ENCODE data around the gene FAXC. TPM values are rescaled to one million over a fixed set of nuclear protein-coding genes. Genes with fewer than 3 reads are reported as not detected.
"Not testable (repeated sequence)": the region's sequence is repeated elsewhere in the genome, so short reads cannot be mapped to it uniquely, and the experiment has no call there.

Gene FAXC
- total RNA-seq, 3 donors from 2014 or later = 1.0 to 25.8 (median 2.0) TPM

DNA sequence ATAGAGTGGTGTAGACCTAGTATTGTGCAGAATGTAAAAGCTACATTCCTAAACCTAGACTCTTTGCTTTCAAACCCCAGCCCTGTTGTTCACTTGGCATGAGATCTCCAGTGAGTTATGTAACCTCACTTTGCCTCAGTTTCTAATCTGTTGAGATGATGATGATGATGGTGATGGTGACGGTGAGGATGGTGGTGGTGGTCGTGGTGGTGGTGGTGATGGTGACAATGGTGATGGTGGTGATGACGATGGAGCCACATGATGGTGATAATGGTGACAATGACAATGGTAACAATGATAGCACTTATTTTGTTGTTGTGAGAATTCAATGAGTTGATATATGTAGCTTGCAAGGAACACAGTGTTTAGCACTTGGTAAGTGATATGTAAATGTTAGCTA, 80.3 kb downstream of the FAXC start:
- intact Hi-C loops (cut with DNase I, micrococcal nuclease) = no loop called here
- no peaks in the 10 kb centered on the region for H3K36me3 ChIP-seq (ENCODE audit: low read depth)
- H3K9me3 ChIP-seq = no peaks in the 10 kb centered on the region
- H3K4me1 ChIP-seq (ENCODE audit: low read depth) = no peaks in the 10 kb centered on the region
- no peak for ATAC-seq
- TF ChIP-seq, protein P1, sequence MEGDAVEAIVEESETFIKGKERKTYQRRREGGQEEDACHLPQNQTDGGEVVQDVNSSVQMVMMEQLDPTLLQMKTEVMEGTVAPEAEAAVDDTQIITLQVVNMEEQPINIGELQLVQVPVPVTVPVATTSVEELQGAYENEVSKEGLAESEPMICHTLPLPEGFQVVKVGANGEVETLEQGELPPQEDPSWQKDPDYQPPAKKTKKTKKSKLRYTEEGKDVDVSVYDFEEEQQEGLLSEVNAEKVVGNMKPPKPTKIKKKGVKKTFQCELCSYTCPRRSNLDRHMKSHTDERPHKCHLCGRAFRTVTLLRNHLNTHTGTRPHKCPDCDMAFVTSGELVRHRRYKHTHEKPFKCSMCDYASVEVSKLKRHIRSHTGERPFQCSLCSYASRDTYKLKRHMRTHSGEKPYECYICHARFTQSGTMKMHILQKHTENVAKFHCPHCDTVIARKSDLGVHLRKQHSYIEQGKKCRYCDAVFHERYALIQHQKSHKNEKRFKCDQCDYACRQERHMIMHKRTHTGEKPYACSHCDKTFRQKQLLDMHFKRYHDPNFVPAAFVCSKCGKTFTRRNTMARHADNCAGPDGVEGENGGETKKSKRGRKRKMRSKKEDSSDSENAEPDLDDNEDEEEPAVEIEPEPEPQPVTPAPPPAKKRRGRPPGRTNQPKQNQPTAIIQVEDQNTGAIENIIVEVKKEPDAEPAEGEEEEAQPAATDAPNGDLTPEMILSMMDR (IDR thresholded peaks at IDR 0.05) = no peak
- H3K4me3 ChIP-seq = no peak overlapping the region
- DNase-seq = no peak

DNA sequence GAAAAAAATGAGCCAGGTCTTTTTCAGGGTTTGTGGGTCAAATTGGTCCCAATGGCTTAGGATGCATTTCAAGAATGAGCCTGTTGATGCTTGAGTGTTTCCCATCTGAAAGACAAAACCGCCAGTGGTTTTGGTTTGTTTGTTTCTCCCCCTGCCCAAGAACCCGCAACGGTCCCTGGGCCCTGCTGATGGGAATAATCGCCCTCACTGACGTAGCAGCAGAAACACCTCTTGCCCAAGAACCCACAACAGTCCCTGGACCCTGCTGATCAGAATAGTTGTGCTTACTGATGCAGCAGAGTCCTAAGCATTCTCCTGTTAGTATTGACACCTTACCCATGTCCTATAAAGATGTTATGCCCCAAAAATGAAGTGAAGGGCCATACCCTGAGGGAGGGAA, 82.5 kb downstream of the FAXC start:
- H3K4me1 ChIP-seq (ENCODE audit: low read depth); H3K9me3 ChIP-seq; H3K4me3 ChIP-seq; ATAC-seq; intact Hi-C loops (cut with DNase I, micrococcal nuclease); DNase-seq; H3K36me3 ChIP-seq (ENCODE audit: low read depth): not testable (repeated sequence)

DNA sequence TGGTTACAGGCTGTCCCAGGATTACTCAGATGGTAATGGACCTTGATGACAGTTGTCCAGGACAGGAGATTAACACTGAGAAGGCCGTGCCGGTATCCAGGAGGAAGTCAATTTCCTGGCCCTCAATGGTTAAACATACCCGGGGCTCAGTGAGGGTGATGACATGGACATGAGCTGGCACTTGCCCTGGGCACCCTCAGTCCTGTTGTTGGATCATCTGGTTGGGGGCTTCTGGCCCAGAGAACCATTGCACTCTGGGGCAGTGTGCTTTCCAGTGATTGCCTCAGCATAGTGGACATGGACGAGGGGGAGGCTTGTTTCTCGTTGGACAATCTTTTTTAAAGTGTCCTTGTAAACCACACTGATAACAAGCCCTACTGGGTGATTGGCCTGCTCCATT, 84.0 kb downstream of the FAXC start:
- ATAC-seq; H3K9me3 ChIP-seq; H3K36me3 ChIP-seq (ENCODE audit: low read depth); intact Hi-C loops (cut with DNase I, micrococcal nuclease); H3K4me1 ChIP-seq (ENCODE audit: low read depth); H3K4me3 ChIP-seq; DNase-seq: not testable (repeated sequence)

DNA sequence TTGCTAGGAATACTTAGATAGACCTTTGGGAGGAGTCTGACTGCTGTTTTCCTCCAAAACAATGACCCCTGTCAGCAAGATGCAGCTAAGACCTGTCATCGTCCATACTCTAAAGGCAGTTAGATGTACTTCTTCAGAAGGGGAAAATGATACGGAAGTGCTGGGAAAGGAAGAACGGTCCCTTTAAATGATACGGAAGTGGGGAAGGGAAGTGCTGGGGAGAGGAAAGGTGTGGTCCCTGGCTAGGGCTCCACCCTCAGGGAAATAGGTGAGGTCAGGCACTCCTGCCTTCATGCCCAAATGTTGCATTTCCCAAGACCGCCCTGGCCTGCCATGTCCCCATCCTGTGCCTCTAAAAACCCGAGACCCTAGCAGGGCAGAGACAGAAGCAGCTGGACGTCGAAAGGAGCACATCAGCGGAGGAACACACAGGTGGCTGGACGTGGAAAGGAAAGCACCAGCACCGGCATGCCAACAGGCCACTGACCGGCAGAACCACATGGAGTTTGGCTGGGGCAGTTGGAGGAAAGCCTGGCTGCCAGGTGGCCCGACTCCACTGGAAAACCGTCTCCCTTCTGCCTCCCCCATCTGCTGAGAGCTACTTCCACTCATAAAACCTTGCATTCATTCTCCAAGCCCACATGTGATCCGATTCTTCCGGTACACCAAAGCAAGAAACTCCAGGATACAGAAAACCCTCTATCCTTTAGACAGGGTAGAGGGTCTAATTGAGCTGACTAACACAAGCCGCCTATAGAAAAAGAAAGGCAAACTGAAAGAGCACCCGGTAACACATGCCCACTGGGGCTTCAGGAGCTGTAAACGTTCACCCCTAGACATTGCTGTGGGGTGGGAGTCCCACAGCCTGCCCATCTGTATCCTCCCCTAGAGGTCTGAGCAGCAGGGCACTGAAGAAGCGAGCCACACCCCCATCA, 94.6 kb downstream of the FAXC start:
- H3K36me3 ChIP-seq (ENCODE audit: low read depth) = no peaks in the 10 kb centered on the region
- ATAC-seq (no peak), DNase-seq (no peak)
- H3K9me3 ChIP-seq = no peaks in the 10 kb centered on the region
- intact Hi-C loops (cut with DNase I, micrococcal nuclease) = no loop called here
- no peaks in the 10 kb centered on the region for H3K4me1 ChIP-seq (ENCODE audit: low read depth)
- TF ChIP-seq, protein P1 (IDR thresholded peaks at IDR 0.05) = no peak
- no peak overlapping the region for H3K4me3 ChIP-seq

DNA sequence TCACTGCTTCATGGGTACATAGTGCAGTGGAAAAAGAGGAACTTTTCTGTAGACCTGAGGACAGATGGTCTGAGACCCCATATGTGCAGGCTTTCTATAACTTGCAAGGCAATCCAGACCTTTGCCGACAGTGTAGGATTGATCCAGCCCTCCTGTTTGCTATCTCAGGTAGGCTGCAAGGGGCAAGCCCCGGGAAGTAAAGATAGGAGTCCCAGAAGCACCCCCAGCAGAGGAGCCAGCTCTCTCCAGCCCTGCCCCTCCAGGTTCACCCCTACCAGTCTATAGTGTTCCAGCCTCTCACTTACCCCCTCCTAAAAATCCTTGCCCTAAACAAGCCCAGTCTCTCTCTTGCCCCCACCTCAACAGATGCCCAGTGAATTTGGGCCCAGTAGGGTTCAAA, 96.2 kb downstream of the FAXC start:
- intact Hi-C loops (cut with DNase I, micrococcal nuclease) = no loop called here
- Histone ChIP-seq H3K4me3 (no peak overlapping the region), H3K9me3 (no peaks in the 10 kb centered on the region), H3K36me3 (ENCODE audit: low read depth) (no peaks in the 10 kb centered on the region), H3K4me1 (ENCODE audit: low read depth) (no peaks in the 10 kb centered on the region)
- DNase-seq = no peak
- ATAC-seq = no peak
- TF ChIP-seq, protein P1 (IDR thresholded peaks at IDR 0.05) = no peak

DNA sequence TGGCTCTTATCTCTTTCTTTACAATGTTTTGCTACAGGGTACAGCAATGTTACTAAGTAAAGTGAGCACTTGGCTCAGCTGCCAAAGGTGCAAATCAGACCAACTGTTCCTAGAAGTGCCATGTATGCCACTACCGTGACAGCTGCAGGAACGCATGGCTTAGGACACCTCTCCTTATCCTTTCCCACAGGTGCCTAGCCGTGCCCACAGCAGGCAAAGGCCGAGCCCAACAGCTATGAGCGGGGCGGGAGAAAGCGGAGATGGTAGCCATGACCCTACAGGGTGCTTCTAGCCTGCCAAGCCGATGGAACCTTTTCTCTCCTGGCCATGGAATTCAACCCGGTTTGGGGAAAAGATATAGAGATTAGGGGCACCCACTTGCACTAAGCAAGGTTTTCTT, 97.1 kb downstream of the FAXC start:
- Histone ChIP-seq H3K4me3 (no peak overlapping the region), H3K4me1 (ENCODE audit: low read depth) (no peaks in the 10 kb centered on the region), H3K36me3 (ENCODE audit: low read depth) (no peaks in the 10 kb centered on the region), H3K9me3 (no peaks in the 10 kb centered on the region)
- ATAC-seq (no peak), DNase-seq (no peak)
- intact Hi-C loops (cut with DNase I, micrococcal nuclease) = no loop called here
- TF ChIP-seq, protein P1 (IDR thresholded peaks at IDR 0.05) = no peak

Measured in mucosa of descending colon (tissue), 3 donors.